DND-41 (cell line): ENCODE measurements around the gene CLEC19A.

Source experiments
- ATAC-seq: fragments of 200-7000 bp; cut with Tn5 transposase; 3 replicates; pipeline ENCODE4 v1.9.1; 2021; ENCODE audit warnings: low read depth; ENCODE audit not compliant: insufficient read depth
- DNase-seq: peaks from one replicate; pipeline ENCODE4 v3.0.0-alpha.2; 2020
- H2AFZ ChIP-seq: 2 replicates; pipeline ENCODE4 v1.6.0; 2012; ENCODE audit warnings: low read depth, low read length
- H3K27ac ChIP-seq: 2 replicates; pipeline ENCODE4 v1.5.1; 2012; ENCODE audit warnings: low read length, inconsistent platforms
- H3K27me3 ChIP-seq: fragments of 200-600 bp; sonication (generic); 2 replicates; pipeline ENCODE4 v1.6.0; 2012; ENCODE audit warnings: low read length, mild to moderate bottlenecking, inconsistent platforms; ENCODE audit not compliant: insufficient read depth, poor library complexity
- H3K36me3 ChIP-seq: 2 replicates; pipeline ENCODE4 v1.5.1; 2012; ENCODE audit warnings: low read length, inconsistent platforms; ENCODE audit not compliant: insufficient read depth
- H3K4me1 ChIP-seq: 2 replicates; pipeline ENCODE4 v1.5.1; 2012; ENCODE audit warnings: mild to moderate bottlenecking, low read length; ENCODE audit not compliant: insufficient read depth
- H3K4me2 ChIP-seq: 2 replicates; pipeline ENCODE4 v1.6.0; 2012; ENCODE audit warnings: mild to moderate bottlenecking, moderate library complexity, low read length, inconsistent platforms; ENCODE audit not compliant: insufficient read depth
- H3K4me3 ChIP-seq, 2 experiments: fragments of 200-600 bp in 1 of 2; shearing (Covaris generic) in 1 of 2; 2 replicates each; pipeline ENCODE4 v1.5.1; 2012 to 2016; ENCODE audit warnings: inconsistent platforms in 2 of 2, low read length in 2 of 2, mild to moderate bottlenecking in 2 of 2, low read depth in 1 of 2, moderate library complexity in 1 of 2
- H3K79me2 ChIP-seq: 2 replicates; pipeline ENCODE4 v1.6.0; 2012; ENCODE audit warnings: low read length, inconsistent platforms; ENCODE audit not compliant: insufficient read depth
- H3K9ac ChIP-seq: 2 replicates; pipeline ENCODE4 v1.6.0; 2012; ENCODE audit warnings: low read depth, mild to moderate bottlenecking, inconsistent platforms, low read length, moderate library complexity
- H3K9me3 ChIP-seq: 2 replicates; pipeline ENCODE4 v1.5.1; 2012; ENCODE audit warnings: low read length, moderate library complexity, mild to moderate bottlenecking, inconsistent platforms; ENCODE audit not compliant: insufficient read depth, severe bottlenecking
- H4K20me1 ChIP-seq: 2 replicates; pipeline ENCODE4 v1.6.0; 2012; ENCODE audit warnings: low read length; ENCODE audit not compliant: insufficient read depth
- EZH2 ChIP-seq: IDR thresholded peaks from 3 replicates; pipeline ENCODE4 v1.6.1; 2012; ENCODE audit warnings: borderline replicate concordance, low read depth, mild to moderate bottlenecking, moderate library complexity, low read length, inconsistent platforms; ENCODE audit not compliant: severe bottlenecking
- TF ChIP-seq, protein P1 (sequence below): IDR thresholded peaks from 2 replicates; pipeline ENCODE4 v1.5.1; 2012; ENCODE audit warnings: borderline replicate concordance, low read length, moderate library complexity, mild to moderate bottlenecking; ENCODE audit not compliant: poor library complexity, severe bottlenecking; ENCODE audit errors: extremely low read depth

CLEC19A gene

DNA sequence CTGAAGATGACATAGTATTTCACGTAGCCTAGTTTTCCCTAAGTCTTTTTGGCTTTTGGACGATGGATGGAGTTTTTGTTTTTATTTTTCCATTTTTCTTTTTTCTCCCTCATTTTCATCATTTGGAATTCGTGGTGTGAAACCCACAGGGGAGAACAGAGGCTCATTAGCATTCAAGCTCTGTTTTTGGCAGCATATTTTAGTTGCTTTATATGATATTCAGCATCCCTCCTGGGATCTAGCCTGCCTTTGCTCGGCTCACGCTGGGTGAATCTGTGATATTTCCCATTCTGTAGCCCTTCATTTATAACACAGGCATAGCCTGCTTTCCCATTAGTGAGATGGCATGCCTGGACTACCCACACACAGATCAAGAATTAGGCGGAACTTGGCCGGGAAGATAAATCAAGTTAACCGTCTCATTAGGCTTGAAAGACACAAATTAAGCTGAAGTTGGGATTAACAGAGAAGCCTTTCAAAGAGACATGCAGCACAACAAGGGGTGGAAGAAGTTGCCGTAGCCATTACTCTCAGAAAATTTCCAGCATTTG lies 20.1 kb upstream of the CLEC19A start:
- Histone ChIP-seq H3K9me3 (no peaks in the 10 kb centered on the region), H3K4me3 (no peak overlapping the region), H3K79me2 (no peaks in the 10 kb centered on the region), H3K9ac (no peak overlapping the region), H3K27ac (no peak overlapping the region), H3K4me2 (no peak overlapping the region), H3K27me3 (no peaks in the 10 kb centered on the region), H4K20me1 (no peaks in the 10 kb centered on the region), H3K36me3 (no peaks in the 10 kb centered on the region), H3K4me1 (no peaks in the 10 kb centered on the region), H2AFZ (no peak overlapping the region)
- TF ChIP-seq, protein P1, sequence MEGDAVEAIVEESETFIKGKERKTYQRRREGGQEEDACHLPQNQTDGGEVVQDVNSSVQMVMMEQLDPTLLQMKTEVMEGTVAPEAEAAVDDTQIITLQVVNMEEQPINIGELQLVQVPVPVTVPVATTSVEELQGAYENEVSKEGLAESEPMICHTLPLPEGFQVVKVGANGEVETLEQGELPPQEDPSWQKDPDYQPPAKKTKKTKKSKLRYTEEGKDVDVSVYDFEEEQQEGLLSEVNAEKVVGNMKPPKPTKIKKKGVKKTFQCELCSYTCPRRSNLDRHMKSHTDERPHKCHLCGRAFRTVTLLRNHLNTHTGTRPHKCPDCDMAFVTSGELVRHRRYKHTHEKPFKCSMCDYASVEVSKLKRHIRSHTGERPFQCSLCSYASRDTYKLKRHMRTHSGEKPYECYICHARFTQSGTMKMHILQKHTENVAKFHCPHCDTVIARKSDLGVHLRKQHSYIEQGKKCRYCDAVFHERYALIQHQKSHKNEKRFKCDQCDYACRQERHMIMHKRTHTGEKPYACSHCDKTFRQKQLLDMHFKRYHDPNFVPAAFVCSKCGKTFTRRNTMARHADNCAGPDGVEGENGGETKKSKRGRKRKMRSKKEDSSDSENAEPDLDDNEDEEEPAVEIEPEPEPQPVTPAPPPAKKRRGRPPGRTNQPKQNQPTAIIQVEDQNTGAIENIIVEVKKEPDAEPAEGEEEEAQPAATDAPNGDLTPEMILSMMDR: no peak
- TF ChIP-seq EZH2: no peak
- ATAC-seq (no peak), DNase-seq (no peak)

DNA sequence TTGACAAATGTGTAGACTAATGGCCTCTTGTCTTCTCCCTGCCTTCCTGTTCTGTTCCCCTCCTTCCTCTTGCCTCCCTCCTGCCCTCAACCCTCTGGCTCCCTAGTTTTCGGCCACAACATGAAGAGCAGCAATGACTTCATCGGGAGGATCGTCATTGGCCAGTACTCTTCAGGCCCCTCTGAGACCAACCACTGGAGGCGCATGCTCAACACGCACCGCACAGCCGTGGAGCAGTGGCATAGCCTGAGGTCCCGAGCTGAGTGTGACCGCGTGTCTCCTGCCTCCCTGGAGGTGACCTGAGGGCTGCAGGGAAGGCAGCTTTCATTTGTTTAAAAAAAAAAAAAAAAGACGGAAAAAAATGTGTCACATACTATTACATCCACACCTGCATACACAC lies 18.8 kb upstream of the CLEC19A start:
- Histone ChIP-seq H3K9ac (no peak overlapping the region), H4K20me1 (no peaks in the 10 kb centered on the region), H3K4me1 (no peaks in the 10 kb centered on the region), H3K36me3 (no peaks in the 10 kb centered on the region), H3K4me2 (no peak overlapping the region), H3K4me3 (no peak overlapping the region), H3K27me3 (no peaks in the 10 kb centered on the region), H3K9me3 (no peaks in the 10 kb centered on the region), H3K27ac (no peak overlapping the region), H2AFZ (no peak overlapping the region), H3K79me2 (no peaks in the 10 kb centered on the region)
- ATAC-seq (no peak), DNase-seq (no peak)
- no peak for TF ChIP-seq EZH2
- TF ChIP-seq, protein P1: no peak

DNA sequence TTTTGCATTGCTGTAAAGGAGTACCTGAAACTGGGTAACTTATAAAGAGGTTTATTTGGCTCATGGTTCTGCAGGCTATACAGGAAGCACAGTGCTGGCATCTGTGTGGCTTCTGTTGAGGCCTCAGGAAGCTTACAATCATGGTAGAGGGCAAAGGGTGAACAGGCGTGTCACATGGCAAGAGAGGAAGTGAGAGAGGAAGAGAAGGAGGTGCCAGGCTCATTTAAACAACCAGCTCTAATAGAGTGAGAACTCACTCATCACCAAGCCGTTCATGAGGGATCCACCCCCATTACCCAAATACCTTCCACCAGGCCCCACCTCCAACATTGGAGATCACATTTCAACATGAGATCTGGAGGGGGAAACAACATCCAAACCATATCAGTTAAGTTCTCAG lies 16.4 kb upstream of the CLEC19A start:
- no peaks in the 10 kb centered on the region for H3K36me3 ChIP-seq
- no peaks in the 10 kb centered on the region for H3K9me3 ChIP-seq
- TF ChIP-seq EZH2: no peak
- TF ChIP-seq, protein P1: no peak
- no peak overlapping the region for H3K4me3 ChIP-seq
- H3K27me3 ChIP-seq: no peaks in the 10 kb centered on the region
- DNase-seq (no peak), ATAC-seq (no peak)
- H3K9ac ChIP-seq: no peak overlapping the region
- no peak overlapping the region for H3K27ac ChIP-seq
- H3K4me2 ChIP-seq: no peak overlapping the region
- no peaks in the 10 kb centered on the region for H4K20me1 ChIP-seq
- no peak overlapping the region for H2AFZ ChIP-seq
- no peaks in the 10 kb centered on the region for H3K4me1 ChIP-seq
- no peaks in the 10 kb centered on the region for H3K79me2 ChIP-seq
